Parathyroid adenoma (tissue), 2 donors: ENCODE data around the gene LCN1.

Experiments used
- H2AFZ ChIP-seq: fragments of 300-600 bp; sonication (generic); one replicate; pipeline ENCODE4 v1.7.0; 2017; ENCODE audit warnings: antibody characterized with exemption, mild to moderate bottlenecking
- H3K27ac ChIP-seq: fragments of 300-600 bp; sonication (generic); one replicate; pipeline ENCODE4 v1.7.0; 2017
- H3K27me3 ChIP-seq: fragments of 300-600 bp; sonication (generic); one replicate; pipeline ENCODE4 v1.7.0; 2017; ENCODE audit warnings: low read length; ENCODE audit not compliant: control insufficient read depth, insufficient read depth
- H3K36me3 ChIP-seq: fragments of 300-600 bp; sonication (generic); one replicate; pipeline ENCODE4 v1.7.0; 2017; ENCODE audit warnings: low read length; ENCODE audit not compliant: control insufficient read depth, insufficient read depth
- H3K4me1 ChIP-seq: fragments of 300-600 bp; sonication (generic); one replicate; pipeline ENCODE4 v1.7.0; 2017; ENCODE audit warnings: control low read depth
- H3K4me2 ChIP-seq: fragments of 300-600 bp; sonication (generic); one replicate; pipeline ENCODE4 v1.7.0; 2017; ENCODE audit warnings: low read length
- H3K4me3 ChIP-seq: fragments of 300-600 bp; sonication (generic); one replicate; pipeline ENCODE4 v1.7.0; 2017; ENCODE audit warnings: low read depth, low read length
- H3K79me2 ChIP-seq: fragments of 300-600 bp; sonication (generic); one replicate; pipeline ENCODE4 v1.7.0; 2017; ENCODE audit warnings: control low read depth
- H3K9ac ChIP-seq: fragments of 300-600 bp; sonication (generic); one replicate; pipeline ENCODE4 v1.7.0; 2017; ENCODE audit warnings: mild to moderate bottlenecking
- H3K9me3 ChIP-seq: fragments of 300-600 bp; sonication (generic); one replicate; pipeline ENCODE4 v1.7.0; 2017; ENCODE audit warnings: low read length; ENCODE audit not compliant: control insufficient read depth
- CTCF ChIP-seq: fragments of 300-600 bp; sonication (generic); IDR thresholded peaks from one replicate; pipeline ENCODE4 v1.7.0; 2017; ENCODE audit warnings: antibody characterized with exemption, mild to moderate bottlenecking
- donor health status: primary hyperparathyroidism.

LCN1 gene

GRCh38 chr9:135488013-135488330 is 33.3 kb upstream of the LCN1 start:
- no peak overlapping the region for H3K4me3 ChIP-seq
- no peaks in the 10 kb centered on the region for H3K36me3 ChIP-seq
- no peaks in the 10 kb centered on the region for H3K27me3 ChIP-seq
- H3K27ac ChIP-seq = no peak overlapping the region
- no peak overlapping the region for H3K4me2 ChIP-seq
- H3K9me3 ChIP-seq = no peaks in the 10 kb centered on the region
- H3K79me2 ChIP-seq = no peaks in the 10 kb centered on the region
- TF ChIP-seq CTCF = no peak
- H3K9ac ChIP-seq = no peak overlapping the region
- no peak overlapping the region for H2AFZ ChIP-seq
- no peaks in the 10 kb centered on the region for H3K4me1 ChIP-seq

- Histone ChIP-seq H3K27ac (no peak overlapping the region), H3K4me3 (no peak overlapping the region), H3K79me2 (no peaks in the 10 kb centered on the region), H3K27me3 (no peaks in the 10 kb centered on the region), H2AFZ (no peak overlapping the region), H3K9me3 (no peaks in the 10 kb centered on the region), H3K4me1 (no peaks in the 10 kb centered on the region), H3K36me3 (no peaks in the 10 kb centered on the region), H3K9ac (no peak overlapping the region), H3K4me2 (no peak overlapping the region)
- TF ChIP-seq CTCF = no peak
Measured at GRCh38 chr9:135488527-135488926, 32.7 kb upstream of the LCN1 start.

GRCh38 chr9:135489188-135489906 is 31.9 kb upstream of the LCN1 start:
- TF ChIP-seq CTCF = no peak
- Histone ChIP-seq H3K79me2 (no peaks in the 10 kb centered on the region), H3K9me3 (no peaks in the 10 kb centered on the region), H3K9ac (no peak overlapping the region), H3K36me3 (no peaks in the 10 kb centered on the region), H3K4me3 (no peak overlapping the region), H2AFZ (no peak overlapping the region), H3K4me1 (no peaks in the 10 kb centered on the region), H3K27me3 (no peaks in the 10 kb centered on the region), H3K27ac (no peak overlapping the region), H3K4me2 (no peak overlapping the region)

- Histone ChIP-seq H3K27me3 (no peaks in the 10 kb centered on the region), H3K4me1 (no peaks in the 10 kb centered on the region), H3K4me3 (no peak overlapping the region), H3K27ac (no peak overlapping the region), H3K79me2 (no peaks in the 10 kb centered on the region), H2AFZ (no peak overlapping the region), H3K36me3 (no peaks in the 10 kb centered on the region), H3K9me3 (no peaks in the 10 kb centered on the region), H3K9ac (no peak overlapping the region), H3K4me2 (no peak overlapping the region)
- no peak for TF ChIP-seq CTCF
Measured at GRCh38 chr9:135490166-135490870, 30.9 kb upstream of the LCN1 start.

- H3K9ac ChIP-seq = no peak overlapping the region
- H3K79me2 ChIP-seq = no peaks in the 10 kb centered on the region
- no peaks in the 10 kb centered on the region for H3K4me1 ChIP-seq
- no peaks in the 10 kb centered on the region for H3K27me3 ChIP-seq
- no peak for TF ChIP-seq CTCF
- H3K9me3 ChIP-seq = no peaks in the 10 kb centered on the region
- no peaks in the 10 kb centered on the region for H3K36me3 ChIP-seq
- no peak overlapping the region for H3K4me3 ChIP-seq
- H3K4me2 ChIP-seq = no peak overlapping the region
- no peak overlapping the region for H3K27ac ChIP-seq
- H2AFZ ChIP-seq = no peak overlapping the region
Measured at GRCh38 chr9:135490980-135491464, 30.2 kb upstream of the LCN1 start.
